HG03135 (cell line): ENCODE data around the gene MAB21L2.

Experiments
- ATAC-seq: cut with Tn5 transposase; IDR thresholded peaks from one replicate; pipeline ENCODE4 v1.9.1; 2021; ENCODE audit warnings: mild to moderate bottlenecking, moderate library complexity; ENCODE audit not compliant: unreplicated experiment

The MAB21L2 gene

DNA sequence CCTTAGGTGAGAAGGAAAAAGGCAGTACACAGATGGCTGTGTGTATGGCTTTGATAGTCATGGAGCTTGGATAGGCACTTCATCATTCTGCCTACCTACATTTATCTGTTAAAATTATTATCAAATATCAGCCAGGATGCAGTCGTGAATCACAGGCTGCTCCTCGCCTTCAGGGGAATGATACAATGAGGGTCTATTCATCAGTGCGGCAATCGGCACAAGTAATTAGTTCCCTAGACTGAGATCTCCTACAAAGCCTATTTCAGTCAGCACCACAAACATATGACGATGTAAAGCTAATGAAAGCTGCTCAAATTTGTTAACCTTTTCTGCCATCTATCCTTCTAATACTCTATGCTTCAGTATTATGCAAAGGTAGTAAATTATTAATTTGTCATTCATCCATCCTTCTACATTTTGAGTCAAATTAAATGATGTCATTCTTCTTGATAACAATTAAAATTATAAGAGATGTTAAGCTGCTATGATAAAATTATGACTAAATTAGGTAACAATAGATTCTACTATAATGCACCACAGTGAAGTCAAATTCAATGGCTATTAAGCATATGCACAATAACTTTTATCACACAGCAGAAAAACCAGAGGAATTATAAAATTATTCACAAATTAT is 19.0 kb downstream of the MAB21L2 start:
- ATAC-seq = no peak

GRCh38 chr4:150609131-150609530 is 27.2 kb downstream of the MAB21L2 start:
- ATAC-seq = no peak

GRCh38 chr4:150619042-150619441 is 37.1 kb downstream of the MAB21L2 start:
- ATAC-seq = no peak

DNA sequence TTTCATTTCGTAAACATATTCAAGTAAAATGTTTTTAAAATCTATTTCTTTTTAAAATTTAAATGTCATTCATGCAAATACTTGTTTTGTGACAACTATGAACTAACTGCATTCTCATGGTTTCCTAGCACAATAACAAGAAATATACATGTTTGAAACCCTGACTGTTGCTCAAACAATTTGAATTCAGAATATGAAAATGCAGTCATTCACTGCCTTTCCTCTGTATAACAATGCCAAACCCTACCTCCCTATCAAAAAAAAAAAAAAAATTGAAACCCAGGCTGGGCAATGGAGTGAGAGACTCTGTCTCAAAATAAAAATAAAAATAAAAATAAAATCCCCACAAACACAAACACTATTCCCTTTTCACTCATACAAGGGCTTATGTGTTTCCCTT is 42.1 kb downstream of the MAB21L2 start:
- ATAC-seq = no peak

- ATAC-seq = no peak
Measured at GRCh38 chr4:150625033-150625432, 43.1 kb downstream of the MAB21L2 start.

DNA sequence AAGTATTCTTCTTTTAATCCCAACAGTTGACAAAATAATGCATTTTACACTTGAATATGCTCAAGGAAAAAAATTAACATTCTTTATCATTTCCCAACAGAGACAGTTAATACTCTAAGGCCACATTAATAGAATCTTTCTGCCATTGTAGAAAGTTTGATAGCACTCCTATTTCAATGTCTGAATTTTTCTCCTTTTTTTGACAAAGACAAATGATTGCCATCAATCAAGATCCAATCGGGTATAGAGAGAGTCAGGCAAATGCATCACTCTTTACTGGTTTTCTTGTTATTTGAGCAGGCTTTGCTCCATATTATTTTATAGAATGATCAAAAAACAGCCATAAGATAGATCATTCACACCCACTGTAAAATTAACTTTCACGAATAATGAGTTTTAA is 46.1 kb downstream of the MAB21L2 start:
- ATAC-seq = no peak

DNA sequence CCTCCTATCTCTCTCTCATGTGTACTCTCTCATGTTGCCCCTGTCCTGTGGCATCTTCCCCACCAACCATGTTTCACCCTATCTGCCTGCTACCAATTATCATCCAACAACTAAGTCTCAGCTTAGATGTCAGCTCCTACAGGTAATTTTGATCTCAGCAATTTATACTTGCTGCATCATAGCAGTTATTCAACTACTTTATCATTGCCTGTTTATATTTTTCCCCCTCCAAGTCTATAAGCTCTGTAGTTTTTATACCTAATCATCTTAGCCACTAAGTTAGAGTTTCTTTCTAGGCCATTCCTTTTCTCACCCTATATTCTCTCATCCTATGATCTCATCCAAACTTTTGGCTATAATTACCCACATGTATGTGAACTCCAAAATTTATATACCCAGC is 50.7 kb downstream of the MAB21L2 start:
- ATAC-seq = no peak
